Osteoblast (primary cell): ENCODE data around the gene CDH22. TPM values are rescaled to one million over a fixed set of nuclear protein-coding genes. Genes with fewer than 3 reads are reported as not detected.

ENCODE experiments used
- DNase-seq: peaks from one replicate; pipeline ENCODE4 v3.0.0; 2011; ENCODE audit warnings: low spot score, mixed read lengths; ENCODE audit not compliant: insufficient read length; ENCODE audit errors: missing footprints
- H2AFZ ChIP-seq: 2 replicates; pipeline ENCODE4 v1.6.0; 2011; ENCODE audit warnings: mild to moderate bottlenecking, low read length
- H3K27ac ChIP-seq: 2 replicates; pipeline ENCODE4 v1.5.1; 2011; ENCODE audit warnings: mild to moderate bottlenecking, low read depth, low read length, moderate library complexity
- H3K27me3 ChIP-seq: 2 replicates; pipeline ENCODE4 v1.6.0; 2012; ENCODE audit warnings: mild to moderate bottlenecking, control low read depth, inconsistent platforms, low read length, moderate library complexity; ENCODE audit not compliant: insufficient read depth
- H3K36me3 ChIP-seq: 2 replicates; pipeline ENCODE4 v1.5.1; 2011; ENCODE audit warnings: mild to moderate bottlenecking, low read length, control low read depth, moderate library complexity; ENCODE audit not compliant: insufficient read depth
- H3K4me1 ChIP-seq: 2 replicates; pipeline ENCODE4 v1.5.1; 2011; ENCODE audit warnings: mild to moderate bottlenecking, low read length, control low read depth, moderate library complexity; ENCODE audit not compliant: insufficient read depth
- H3K4me2 ChIP-seq: 2 replicates; pipeline ENCODE4 v1.6.0; 2011; ENCODE audit warnings: mild to moderate bottlenecking, low read length; ENCODE audit not compliant: insufficient read depth
- H3K4me3 ChIP-seq: fragments of 200-600 bp; sonication (generic); 3 replicates; pipeline ENCODE4 v1.5.1; 2012; ENCODE audit warnings: mild to moderate bottlenecking, low read length, inconsistent platforms; ENCODE audit not compliant: insufficient read depth
- H3K79me2 ChIP-seq: 2 replicates; pipeline ENCODE4 v1.6.0; 2012; ENCODE audit warnings: mild to moderate bottlenecking, low read length, control low read depth, inconsistent platforms; ENCODE audit not compliant: insufficient read depth
- H3K9me3 ChIP-seq: 2 replicates; pipeline ENCODE4 v1.5.1; 2011; ENCODE audit warnings: low read depth, low read length, control low read depth
- H4K20me1 ChIP-seq: 2 replicates; pipeline ENCODE4 v1.6.0; 2012; ENCODE audit warnings: mild to moderate bottlenecking, low read length, control low read depth; ENCODE audit not compliant: insufficient read depth
- total RNA-seq: library from RNA; depleted of rRNA; stranded (reverse); fragments of >200 nt; gene quantifications from 2 replicates; pipeline ENCODE4 v1.2.3, GENCODE V29; 2012
- TF ChIP-seq, protein P1 (sequence below): IDR thresholded peaks from 2 replicates; pipeline ENCODE4 v1.5.1; 2011; ENCODE audit warnings: mild to moderate bottlenecking, low read depth, low read length, moderate library complexity; ENCODE audit errors: extremely low read depth

The CDH22 gene
- total RNA-seq, 1 donor: not detected

DNA sequence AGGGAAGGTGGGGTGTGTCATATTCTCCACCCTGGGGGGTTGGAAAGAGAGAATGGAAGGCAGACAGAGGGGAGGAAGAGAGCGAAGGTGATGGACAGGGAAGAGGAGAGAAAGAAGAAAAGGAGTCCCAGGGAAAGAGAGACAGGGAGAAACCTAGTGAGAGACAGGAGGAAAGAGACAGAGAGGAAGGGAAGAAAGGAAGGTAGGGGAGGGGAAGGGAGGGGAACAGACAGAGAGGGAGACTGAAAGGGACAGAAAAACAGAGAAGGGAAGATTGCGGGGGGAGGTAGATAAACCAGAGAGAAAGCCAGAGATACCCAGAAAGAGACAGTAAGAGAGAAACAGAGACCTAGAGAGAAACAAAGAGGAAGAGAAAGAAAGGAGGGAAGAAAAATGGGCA, 88.4 kb downstream of the CDH22 start:
- H3K27me3 ChIP-seq: peaks cover 4% of the 10 kb centered on the region
- no peak overlapping the region for H3K27ac ChIP-seq
- H3K36me3 ChIP-seq: no peaks in the 10 kb centered on the region
- H3K4me3 ChIP-seq: no peak overlapping the region
- H3K4me2 ChIP-seq: no peak overlapping the region
- no peaks in the 10 kb centered on the region for H4K20me1 ChIP-seq
- no peaks in the 10 kb centered on the region for H3K9me3 ChIP-seq
- no peak overlapping the region for H2AFZ ChIP-seq
- H3K4me1 ChIP-seq: no peaks in the 10 kb centered on the region
- no peaks in the 10 kb centered on the region for H3K79me2 ChIP-seq
- TF ChIP-seq, protein P1, sequence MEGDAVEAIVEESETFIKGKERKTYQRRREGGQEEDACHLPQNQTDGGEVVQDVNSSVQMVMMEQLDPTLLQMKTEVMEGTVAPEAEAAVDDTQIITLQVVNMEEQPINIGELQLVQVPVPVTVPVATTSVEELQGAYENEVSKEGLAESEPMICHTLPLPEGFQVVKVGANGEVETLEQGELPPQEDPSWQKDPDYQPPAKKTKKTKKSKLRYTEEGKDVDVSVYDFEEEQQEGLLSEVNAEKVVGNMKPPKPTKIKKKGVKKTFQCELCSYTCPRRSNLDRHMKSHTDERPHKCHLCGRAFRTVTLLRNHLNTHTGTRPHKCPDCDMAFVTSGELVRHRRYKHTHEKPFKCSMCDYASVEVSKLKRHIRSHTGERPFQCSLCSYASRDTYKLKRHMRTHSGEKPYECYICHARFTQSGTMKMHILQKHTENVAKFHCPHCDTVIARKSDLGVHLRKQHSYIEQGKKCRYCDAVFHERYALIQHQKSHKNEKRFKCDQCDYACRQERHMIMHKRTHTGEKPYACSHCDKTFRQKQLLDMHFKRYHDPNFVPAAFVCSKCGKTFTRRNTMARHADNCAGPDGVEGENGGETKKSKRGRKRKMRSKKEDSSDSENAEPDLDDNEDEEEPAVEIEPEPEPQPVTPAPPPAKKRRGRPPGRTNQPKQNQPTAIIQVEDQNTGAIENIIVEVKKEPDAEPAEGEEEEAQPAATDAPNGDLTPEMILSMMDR: no peak
- no peak for DNase-seq

DNA sequence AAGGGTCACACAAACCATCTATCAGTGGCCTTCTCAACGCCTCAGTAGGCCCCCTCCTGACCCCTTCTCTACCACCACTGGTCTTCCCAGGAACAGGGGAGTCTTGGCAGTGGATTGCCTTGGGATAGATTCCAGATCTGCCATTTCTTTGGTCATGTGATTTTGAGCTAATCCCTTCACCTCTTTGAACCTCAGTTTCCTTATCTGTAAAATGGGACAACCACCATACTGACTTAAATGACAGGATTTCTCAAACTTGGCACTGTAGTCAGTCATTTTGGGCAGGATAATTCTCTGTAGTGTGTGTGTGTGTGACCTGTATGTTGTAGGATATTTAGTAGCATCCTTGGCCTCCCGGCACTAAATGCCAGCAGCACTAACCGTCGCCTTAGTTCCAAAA, 89.1 kb downstream of the CDH22 start:
- Histone ChIP-seq H3K4me3 (no peak overlapping the region), H3K27ac (no peak overlapping the region), H3K9me3 (no peaks in the 10 kb centered on the region), H3K79me2 (no peaks in the 10 kb centered on the region), H3K4me2 (no peak overlapping the region), H4K20me1 (no peaks in the 10 kb centered on the region), H3K4me1 (no peaks in the 10 kb centered on the region), H3K36me3 (no peaks in the 10 kb centered on the region), H3K27me3 (no peaks in the 10 kb centered on the region), H2AFZ (no peak overlapping the region)
- TF ChIP-seq, protein P1: no peak
- DNase-seq: no peak

DNA sequence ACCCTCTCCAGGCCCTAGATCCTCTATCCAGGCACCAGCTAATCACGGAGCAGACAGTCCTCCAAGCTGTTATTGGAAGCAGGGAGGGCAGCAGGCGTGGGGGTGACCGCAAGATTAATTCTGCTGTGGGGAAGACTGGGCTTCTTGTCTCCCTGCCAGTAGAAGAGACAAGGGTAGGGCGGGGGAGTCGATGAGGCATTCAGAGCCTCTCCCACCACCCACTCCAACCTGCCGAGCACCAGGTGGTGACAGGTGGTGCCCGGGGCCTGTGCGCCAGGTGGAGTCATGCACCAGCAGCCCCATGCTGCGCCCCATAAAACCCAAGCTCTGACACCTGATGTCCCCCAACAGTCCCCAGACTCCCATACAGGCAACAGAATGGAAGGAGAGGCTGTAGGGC, 89.6 kb downstream of the CDH22 start:
- Histone ChIP-seq H3K4me3 (no peak overlapping the region), H4K20me1 (no peaks in the 10 kb centered on the region)
- DNase-seq: no peak

DNA sequence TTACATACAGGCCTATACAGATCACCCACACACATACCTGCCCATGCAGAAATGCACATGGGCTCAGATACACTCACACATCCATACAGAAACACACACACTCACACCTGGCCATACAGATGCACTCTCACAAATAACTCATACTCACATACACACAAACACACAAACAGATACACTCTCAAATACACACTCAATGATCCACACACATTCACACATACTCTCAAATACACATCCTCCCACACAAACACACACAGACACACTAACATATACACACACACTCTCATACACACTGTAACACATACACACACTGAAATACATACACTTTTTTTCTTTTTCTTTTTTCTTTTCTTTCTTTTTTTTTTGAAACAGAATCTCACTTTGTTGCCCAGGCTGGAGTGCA, 90.7 kb downstream of the CDH22 start:
- H3K36me3 ChIP-seq: no peaks in the 10 kb centered on the region
- H4K20me1 ChIP-seq: no peaks in the 10 kb centered on the region
- H3K4me2 ChIP-seq: no peak overlapping the region
- no peaks in the 10 kb centered on the region for H3K4me1 ChIP-seq
- H3K27me3 ChIP-seq: no peaks in the 10 kb centered on the region
- DNase-seq: no peak
- no peak overlapping the region for H2AFZ ChIP-seq
- H3K9me3 ChIP-seq: no peaks in the 10 kb centered on the region
- H3K79me2 ChIP-seq: no peaks in the 10 kb centered on the region
- TF ChIP-seq, protein P1: no peak
- no peak overlapping the region for H3K27ac ChIP-seq
- no peak overlapping the region for H3K4me3 ChIP-seq

More for the DNA sequence above, 89.6 kb downstream of the CDH22 start:
- H3K27ac ChIP-seq: no peak overlapping the region
- no peaks in the 10 kb centered on the region for H3K9me3 ChIP-seq
- H2AFZ ChIP-seq: no peak overlapping the region
- no peaks in the 10 kb centered on the region for H3K27me3 ChIP-seq
- H3K4me2 ChIP-seq: no peak overlapping the region
- TF ChIP-seq, protein P1: no peak
- no peaks in the 10 kb centered on the region for H3K36me3 ChIP-seq
- H3K79me2 ChIP-seq: no peaks in the 10 kb centered on the region
- H3K4me1 ChIP-seq: no peaks in the 10 kb centered on the region
